Measurements from ENCODE around the gene STRAP. TPM values are rescaled to one million over a fixed set of nuclear protein-coding genes. Genes with fewer than 3 reads are reported as not detected.

The STRAP gene
- total and polyA plus RNA-seq, 8 donors, result 84.2 to 147 (median 133) TPM

- H3K9me3 ChIP-seq, result no peaks in the 10 kb centered on the region
- intact Hi-C loops (cut with DNase I), result no loop called here
These were observed 5.0 kb downstream of the STRAP start for GRCh38 chr12:15887043-15887817.

DNA sequence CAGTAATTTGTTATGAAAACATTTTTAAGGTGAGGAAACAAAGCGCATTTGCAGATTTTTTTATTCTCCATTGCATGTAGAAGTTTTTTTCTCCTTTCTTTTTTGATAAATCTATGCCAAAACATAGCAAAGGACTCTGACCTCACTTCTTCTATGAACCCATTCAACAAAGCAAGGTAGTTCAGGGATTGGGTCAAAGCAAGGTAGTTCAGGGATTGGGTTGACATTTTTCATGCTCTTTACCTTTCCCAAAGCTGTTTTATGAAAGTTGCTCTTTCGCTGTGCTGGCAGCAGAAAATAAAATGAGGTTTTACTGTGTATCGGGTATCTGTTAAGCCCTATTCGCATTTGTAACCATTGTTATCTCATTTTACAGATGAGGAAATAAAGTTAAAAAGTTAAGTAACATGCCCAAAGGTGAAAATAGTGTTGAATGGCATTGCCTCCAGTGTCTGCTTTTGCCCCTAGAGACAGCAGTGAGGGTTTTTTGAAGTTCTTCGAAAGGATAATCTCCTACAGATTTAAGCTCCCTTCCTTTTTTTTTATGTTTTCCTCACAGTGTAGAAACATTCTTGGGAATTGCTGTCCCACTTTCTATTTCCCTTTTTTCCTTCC lies 10.6 kb downstream of the STRAP start:
- ATAC-seq, result no peak
- intact Hi-C loops (cut with DNase I), result no loop called here
- DNase-seq, result no peak

More at GRCh38 chr12:15887043-15887817, 5.0 kb downstream of the STRAP start:
- Histone ChIP-seq H3K27me3 (no peaks in the 10 kb centered on the region), H3K27ac (no peak overlapping the region), H3K4me1 (peaks cover 11 to 50% of the 10 kb centered on the region in 2 donors), H3K36me3 (peaks cover 0 to 49% of the 10 kb centered on the region in 2 donors), H3K4me3 (no peak overlapping the region)
- ATAC-seq (no peak), DNase-seq (no peak)
- TF ChIP-seq, protein P1, sequence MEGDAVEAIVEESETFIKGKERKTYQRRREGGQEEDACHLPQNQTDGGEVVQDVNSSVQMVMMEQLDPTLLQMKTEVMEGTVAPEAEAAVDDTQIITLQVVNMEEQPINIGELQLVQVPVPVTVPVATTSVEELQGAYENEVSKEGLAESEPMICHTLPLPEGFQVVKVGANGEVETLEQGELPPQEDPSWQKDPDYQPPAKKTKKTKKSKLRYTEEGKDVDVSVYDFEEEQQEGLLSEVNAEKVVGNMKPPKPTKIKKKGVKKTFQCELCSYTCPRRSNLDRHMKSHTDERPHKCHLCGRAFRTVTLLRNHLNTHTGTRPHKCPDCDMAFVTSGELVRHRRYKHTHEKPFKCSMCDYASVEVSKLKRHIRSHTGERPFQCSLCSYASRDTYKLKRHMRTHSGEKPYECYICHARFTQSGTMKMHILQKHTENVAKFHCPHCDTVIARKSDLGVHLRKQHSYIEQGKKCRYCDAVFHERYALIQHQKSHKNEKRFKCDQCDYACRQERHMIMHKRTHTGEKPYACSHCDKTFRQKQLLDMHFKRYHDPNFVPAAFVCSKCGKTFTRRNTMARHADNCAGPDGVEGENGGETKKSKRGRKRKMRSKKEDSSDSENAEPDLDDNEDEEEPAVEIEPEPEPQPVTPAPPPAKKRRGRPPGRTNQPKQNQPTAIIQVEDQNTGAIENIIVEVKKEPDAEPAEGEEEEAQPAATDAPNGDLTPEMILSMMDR (IDR thresholded peaks at IDR 0.05), result no peak

DNA sequence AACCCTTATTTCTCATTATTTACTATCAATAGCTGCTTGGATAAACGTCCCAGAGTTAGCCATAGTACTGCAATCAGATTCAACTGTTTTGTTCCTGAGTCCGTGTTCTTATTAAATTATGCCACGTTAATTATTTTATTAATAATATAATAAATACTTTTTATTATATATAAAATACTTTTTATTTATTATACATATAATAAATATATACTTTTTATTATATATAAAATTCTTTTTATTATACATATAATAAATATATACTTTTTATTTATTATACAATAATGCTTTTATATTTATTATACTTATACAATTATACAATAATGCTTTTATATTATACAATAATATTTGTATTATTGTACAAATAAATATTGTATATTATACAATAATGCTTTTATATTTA lies 11.1 kb downstream of the STRAP start:
- Histone ChIP-seq H3K27me3 (no peaks in the 10 kb centered on the region), H3K4me1 (peaks cover 0 to 16% of the 10 kb centered on the region in 2 donors), H3K27ac (no peak overlapping the region), H3K4me3 (no peak overlapping the region), H3K36me3 (peaks cover 0 to 88% of the 10 kb centered on the region in 2 donors), H3K9me3 (no peaks in the 10 kb centered on the region)
- ATAC-seq, result no peak
- intact Hi-C loops (cut with DNase I), result no loop called here
- DNase-seq, result no peak
- TF ChIP-seq, protein P1 (IDR thresholded peaks at IDR 0.05), result no peak

More for the DNA sequence above, 10.6 kb downstream of the STRAP start:
- Histone ChIP-seq H3K27ac (no peak overlapping the region), H3K4me3 (no peak overlapping the region), H3K4me1 (peaks cover 0 to 16% of the 10 kb centered on the region in 2 donors), H3K9me3 (no peaks in the 10 kb centered on the region), H3K27me3 (no peaks in the 10 kb centered on the region), H3K36me3 (peaks cover 0 to 84% of the 10 kb centered on the region in 2 donors)
- TF ChIP-seq, protein P1 (IDR thresholded peaks at IDR 0.05), result no peak

DNA sequence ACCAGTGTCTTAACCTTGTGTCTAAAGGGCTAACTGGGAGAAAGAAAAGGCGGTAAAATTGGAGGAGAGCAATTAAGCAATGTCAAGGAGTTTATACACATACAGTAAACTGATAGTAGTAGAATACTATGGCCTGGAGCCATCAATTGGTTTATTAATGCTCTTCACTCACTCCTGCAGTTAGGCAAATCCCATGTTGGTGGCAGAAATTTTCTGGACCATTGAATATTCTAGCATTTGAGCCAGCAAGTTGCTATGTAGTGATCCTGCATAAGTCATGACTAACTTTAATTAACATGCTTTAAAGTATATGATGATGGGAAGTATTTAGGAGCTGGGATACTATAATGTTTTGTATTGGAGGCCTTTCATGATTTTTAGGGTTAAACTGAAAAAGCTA lies 14.7 kb downstream of the STRAP start:
- ATAC-seq (no peak), DNase-seq (no peak)
- H3K27ac ChIP-seq, result no peak overlapping the region
- H3K4me3 ChIP-seq, result no peak overlapping the region
- intact Hi-C loops (cut with DNase I), result no loop called here
- TF ChIP-seq, protein P1 (IDR thresholded peaks at IDR 0.05), result no peak
- no peaks in the 10 kb centered on the region for H3K27me3 ChIP-seq
- no peaks in the 10 kb centered on the region for H3K9me3 ChIP-seq
- H3K36me3 ChIP-seq, result peaks cover 0 to 89% of the 10 kb centered on the region in 2 donors
- H3K4me1 ChIP-seq, result peaks cover 0 to 11% of the 10 kb centered on the region in 2 donors

DNA sequence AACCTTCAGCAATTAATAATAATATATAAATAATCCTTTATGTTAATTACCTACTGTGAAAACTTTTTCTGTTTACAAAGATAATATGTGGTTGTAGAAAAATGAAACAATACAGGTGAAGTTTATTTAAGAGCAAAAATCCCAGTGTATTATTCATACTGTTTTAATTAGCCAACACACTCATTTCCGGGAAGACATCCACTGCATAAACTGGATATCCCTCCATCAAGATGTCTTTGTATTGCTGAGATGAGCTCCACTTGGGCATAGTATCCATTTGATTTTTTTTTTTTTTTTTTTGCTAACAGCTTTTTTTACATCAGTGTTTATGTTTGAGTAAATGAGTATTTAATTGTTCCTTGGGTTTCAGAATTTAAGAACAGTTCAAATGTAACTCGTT lies 15.2 kb downstream of the STRAP start:
- no peak for DNase-seq
- TF ChIP-seq, protein P1 (IDR thresholded peaks at IDR 0.05), result no peak
- Histone ChIP-seq H3K27me3 (no peaks in the 10 kb centered on the region), H3K27ac (no peak overlapping the region), H3K4me3 (no peak overlapping the region), H3K9me3 (no peaks in the 10 kb centered on the region), H3K36me3 (peaks cover 0 to 92% of the 10 kb centered on the region in 2 donors), H3K4me1 (peaks cover 0 to 11% of the 10 kb centered on the region in 2 donors)
- intact Hi-C loops (cut with DNase I), result no loop called here
- no peak for ATAC-seq

Measured in left lung (tissue), 10 donors.